ENCODE data around the gene GRIK3. TPM values are rescaled to one million over a fixed set of nuclear protein-coding genes. Genes with fewer than 3 reads are reported as not detected.

GRIK3 gene
- total and polyA plus RNA-seq, 2 of the 8 experiments (the other 6 are each of a cell fraction or from before 2014, with no cell fraction given), result 2.1 to 3.4 TPM

- H3K27ac ChIP-seq (ENCODE audit: low read depth, low read length), result no peak overlapping the region
- H3K56ac ChIP-seq (replicated peaks; ENCODE audit: insufficient read length, low read depth, low read length), result no peak overlapping the region
- WGBS, 2 experiments (ENCODE audit: extremely low coverage in 1 of 2, insufficient coverage in 1 of 2, insufficient read length in 1 of 2, insufficient replicate concordance in 2 of 2, low coverage in 1 of 2, low lambda C conversion rate in 2 of 2, missing lambda C conversion rate in 1 of 2), result 85% methylated on average over 11 of the region's 11 CpGs; no CpG with 5 or more reads in 1 of the 2 experiments
- no peak overlapping the region for H2BK120ac ChIP-seq (replicated peaks; ENCODE audit: low read depth, low read length)
- H3K4me3 ChIP-seq (ENCODE audit: extremely low read depth in 1 of 4, insufficient read depth in 2 of 4, low read depth in 3 of 4, low read length in 4 of 4), result no peak overlapping the region
- peaks cover 12 to 34% (median 19%) of the 10 kb centered on the region in 4 experiments for H3K4me1 ChIP-seq (replicated peaks in 1 of 4; ENCODE audit: control insufficient read depth in 3 of 4, insufficient read depth in 4 of 4, low read length in 3 of 4)
- H3K14ac ChIP-seq (ENCODE audit: insufficient read length), result no peak overlapping the region
- H3K79me1 ChIP-seq (ENCODE audit: low read depth, low read length), result no peaks in the 10 kb centered on the region
- H2BK20ac ChIP-seq (ENCODE audit: low read length), result 0 out of 2 replicates have a peak overlapping the region, but pooled peaks have one; percentile 13
- no peak overlapping the region for H3K9ac ChIP-seq (replicated peaks in 1 of 4; ENCODE audit: extremely low read depth in 1 of 4, low read depth in 3 of 4, low read length in 3 of 4)
- no peak overlapping the region for H3K4me2 ChIP-seq (ENCODE audit: insufficient read depth in 1 of 2, low read depth in 2 of 2, low read length in 2 of 2)
- FAIRE-seq, result no peak
- H4K20me1 ChIP-seq (replicated peaks in 1 of 2; ENCODE audit: control insufficient read depth in 1 of 2, insufficient read depth in 2 of 2, low read length in 2 of 2), result no peaks in the 10 kb centered on the region
- DNase-seq (ENCODE audit: low read depth in 1 of 2, low spot score in 2 of 2), result no peak
- H2AFZ ChIP-seq (ENCODE audit: low read length), result no peak overlapping the region
- 0 out of 2 replicates have a peak overlapping the region, but pooled peaks have one; percentile 51 for H2BK15ac ChIP-seq (ENCODE audit: low read length)
- no peak overlapping the region for H3K23ac ChIP-seq (ENCODE audit: insufficient read length)
- H2AK5ac ChIP-seq (ENCODE audit: low read depth, low read length), result no peak overlapping the region
- no peaks in the 10 kb centered on the region for H3K79me2 ChIP-seq (ENCODE audit: control insufficient read depth in 1 of 2, insufficient read depth in 2 of 2, low read length in 2 of 2)
- 0 out of 2 replicates have a peak overlapping the region, but pooled peaks have one; percentile 89 for H2BK12ac ChIP-seq (ENCODE audit: low read depth, low read length)
- no peak overlapping the region for H3K4ac ChIP-seq (replicated peaks; ENCODE audit: insufficient read length, low read depth, low read length)
- CTCF ChIA-PET (ENCODE audit: partially characterized antibody), result interaction anchor here (0.7 to 15.3 kb wide), 4 partner anchors 11 to 669 kb away, joined by 3 to 211 read pairs (median 31); no protein-coding TSS in a partner anchor
- no peak overlapping the region for H2BK5ac ChIP-seq (ENCODE audit: low read depth, low read length)
- H4K8ac ChIP-seq (ENCODE audit: extremely low read depth, insufficient read depth, low read length), result no peak overlapping the region
- no peaks in the 10 kb centered on the region for H3K9me3 ChIP-seq (ENCODE audit: insufficient read depth in 2 of 2, low read depth in 1 of 2, low read length in 1 of 2)
- POLR2A ChIA-PET (ENCODE audit: partially characterized antibody), result interaction anchor here (1.0 kb wide), 1 partner anchor 17 kb away, joined by 3 read pairs; no protein-coding TSS in a partner anchor
- peak overlapping the region; percentile 20 for H4K91ac ChIP-seq (replicated peaks; ENCODE audit: insufficient read length, low read length)
- no peaks in the 10 kb centered on the region for H3K27me3 ChIP-seq (replicated peaks in 1 of 4; ENCODE audit: control insufficient read depth in 3 of 4, extremely low read depth in 1 of 4, insufficient read depth in 3 of 4, low read length in 3 of 4)
- no peaks in the 10 kb centered on the region for H3K23me2 ChIP-seq (ENCODE audit: low read depth, low read length)
- H4K5ac ChIP-seq (ENCODE audit: insufficient read length, low read depth, low read length), result no peak overlapping the region
- no peak overlapping the region for H3K18ac ChIP-seq (ENCODE audit: extremely low read depth, low read length)
- H3K36me3 ChIP-seq (ENCODE audit: control insufficient read depth in 2 of 4, insufficient read depth in 4 of 4, low read length in 3 of 4), result no peaks in the 10 kb centered on the region
- no peak for TF ChIP-seq FOSL1 (IDR thresholded peaks at IDR 0.05; ENCODE audit: insufficient read depth, low read depth, low read length)
These were observed 191.3 kb downstream of the GRIK3 start for GRCh38 chr1:36843027-36843426.
